Measurements from ENCODE around the gene SLC25A29.

SLC25A29 gene

GRCh38 chr14:100278702-100279101 is 27.5 kb downstream of the SLC25A29 start:
- peak; percentile 26 for DNase-seq

GRCh38 chr14:100275214-100275613 is 31.0 kb downstream of the SLC25A29 start:
- peak; percentile 71 for DNase-seq

GRCh38 chr14:100274250-100274649 is 32.0 kb downstream of the SLC25A29 start:
- no peak for DNase-seq

DNA sequence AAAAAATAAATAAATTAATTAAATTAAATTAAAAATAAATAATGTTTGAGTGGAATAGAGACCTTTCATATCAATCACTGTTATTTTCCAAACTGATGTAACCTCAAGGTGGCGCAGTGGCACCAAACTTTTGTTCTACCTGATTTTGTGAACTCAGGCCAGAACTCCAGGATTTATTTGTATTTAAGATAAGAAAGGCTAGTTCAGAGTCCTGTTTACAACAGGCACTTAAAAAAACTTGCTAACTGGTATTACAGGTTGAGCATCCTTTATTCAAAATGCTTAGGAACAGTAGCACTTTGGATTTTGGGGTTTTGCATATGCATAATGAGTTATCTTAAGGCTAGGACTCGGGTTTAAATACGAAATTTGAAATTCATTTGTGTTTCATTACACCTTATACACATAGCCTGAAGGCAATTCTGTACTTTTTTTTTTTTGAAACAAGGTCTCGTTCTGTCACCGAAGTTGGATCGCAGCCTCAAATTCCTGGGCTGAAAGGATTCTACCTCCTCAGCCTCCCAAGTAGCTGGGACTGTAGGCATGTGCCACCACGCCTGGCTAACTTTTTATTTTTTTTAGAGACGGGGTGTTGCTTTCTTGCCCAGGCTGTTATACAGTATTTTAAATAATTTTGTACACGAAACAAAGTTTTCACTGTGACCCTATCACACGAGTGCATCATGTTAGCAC is 34.9 kb downstream of the SLC25A29 start:
- peak; percentile 20 for DNase-seq

- no peak for DNase-seq
Measured at GRCh38 chr14:100268591-100269207, 37.5 kb downstream of the SLC25A29 start.

GRCh38 chr14:100267990-100268389 is 38.3 kb downstream of the SLC25A29 start:
- no peak for DNase-seq

GRCh38 chr14:100263141-100263540 is 43.1 kb downstream of the SLC25A29 start:
- DNase-seq, result no peak

DNA sequence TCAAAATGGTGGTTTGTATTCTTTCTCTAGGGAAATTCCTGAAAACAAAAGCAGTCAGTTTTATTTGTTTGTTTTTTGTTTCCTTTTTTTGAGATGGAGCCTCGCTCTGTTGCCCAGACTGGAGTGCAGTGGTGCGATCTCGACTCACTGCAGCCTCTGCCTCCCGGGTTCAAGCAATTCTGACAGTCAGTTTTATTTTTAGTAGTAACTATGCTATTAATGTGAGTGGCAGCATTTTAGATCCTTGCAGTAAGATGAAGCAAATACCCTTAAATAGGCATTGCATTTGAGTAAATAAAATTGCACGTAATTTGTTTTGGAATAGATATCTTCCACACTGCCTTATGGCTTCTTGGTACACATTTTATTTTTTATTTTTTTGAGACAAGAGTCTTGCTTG is 43.7 kb downstream of the SLC25A29 start:
- DNase-seq, result no peak

DNA sequence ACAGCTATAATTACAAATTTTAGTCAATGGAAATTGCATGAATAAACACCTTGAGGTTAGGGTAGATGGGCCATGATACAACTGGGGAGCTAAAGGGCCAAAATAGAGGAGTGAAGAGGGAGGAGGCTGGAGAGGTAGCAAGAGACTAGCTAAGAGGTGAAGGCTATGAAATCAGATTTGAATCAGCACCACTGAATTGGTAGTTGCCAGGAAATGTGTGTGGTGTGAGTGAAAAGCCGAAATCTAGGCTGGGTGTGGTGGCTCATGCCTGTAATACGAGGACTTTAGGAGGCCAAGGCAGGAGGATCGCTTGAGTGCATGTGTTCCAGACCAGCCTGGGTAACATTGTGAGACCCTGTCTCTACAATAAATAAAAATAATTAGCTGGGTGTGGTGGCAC is 44.6 kb downstream of the SLC25A29 start:
- DNase-seq, result peak; percentile 86

- DNase-seq, result peak; percentile 19
Measured at GRCh38 chr14:100256339-100256895, 49.8 kb downstream of the SLC25A29 start.

GRCh38 chr14:100252684-100253083 is 53.6 kb downstream of the SLC25A29 start:
- DNase-seq, result no peak

GRCh38 chr14:100250732-100251465 is 55.3 kb downstream of the SLC25A29 start:
- DNase-seq, result no peak

DNA sequence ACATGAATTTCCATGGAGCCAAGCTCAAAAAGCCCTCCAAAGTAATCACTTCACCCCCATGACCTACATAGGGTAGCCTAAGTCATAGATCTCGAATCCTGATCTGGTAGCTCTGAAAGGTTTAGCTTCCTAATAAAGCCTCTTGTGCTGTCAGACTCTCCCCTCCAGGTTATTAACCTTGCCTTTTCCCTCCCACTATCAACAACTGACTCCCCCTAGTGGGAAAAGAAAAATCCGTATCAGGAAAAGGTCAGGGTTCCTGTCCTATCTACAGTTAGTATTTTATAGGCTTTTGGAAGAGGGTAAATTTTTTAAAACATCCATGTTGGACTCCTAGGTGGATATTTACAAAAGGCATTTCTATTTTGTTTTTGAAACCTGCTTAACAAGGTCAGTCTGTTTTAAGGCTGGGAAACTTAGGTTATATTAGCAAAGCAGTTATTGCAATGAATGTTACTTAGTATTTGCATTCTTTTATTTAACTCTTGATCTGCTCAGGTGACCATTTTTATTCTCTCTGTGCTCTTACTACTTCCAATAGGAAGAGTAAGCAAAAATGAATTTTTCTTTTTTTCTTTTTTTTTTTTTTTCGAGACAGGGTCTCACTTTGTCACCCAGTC is 59.3 kb downstream of the SLC25A29 start:
- peak; percentile 51 for DNase-seq

- no peak for DNase-seq
Measured at GRCh38 chr14:100243020-100243419, 63.2 kb downstream of the SLC25A29 start.

DNA sequence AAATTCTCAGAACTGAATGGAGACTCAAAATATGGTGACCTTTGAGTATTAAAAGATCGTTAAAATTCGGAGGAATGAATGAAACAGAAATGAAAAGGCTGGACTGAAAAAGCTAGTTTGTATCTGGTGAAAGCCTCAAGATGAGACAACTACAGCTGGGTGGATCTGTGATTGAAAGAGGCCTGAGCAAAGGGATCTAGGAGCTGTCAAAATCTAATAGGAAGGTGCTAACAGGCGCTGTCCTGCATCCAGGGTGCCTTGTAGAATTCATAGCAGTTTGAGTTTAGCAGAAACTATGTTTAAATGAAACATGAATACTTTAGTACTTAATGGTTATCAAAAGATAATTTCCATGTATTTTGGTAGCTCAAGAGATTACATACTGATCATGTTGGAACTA is 65.0 kb downstream of the SLC25A29 start:
- DNase-seq, result no peak

All from activated CD4-positive, alpha-beta T cell treated with anti-CD3 and anti-CD28 coated beads, Interleukin-10, Interleukin-2, amounts not matched to agents 100 ng/mL and 50 ng/mL, durations not matched to agents 16 hours and 8 hours (primary cell).